SK-N-MC (cell line): ENCODE results near the gene SLC3A2.
"Not testable (repeated sequence)": the region's sequence is repeated elsewhere in the genome, so short reads cannot be mapped to it uniquely, and the experiment has no call there.

ENCODE experiments used
- EZH2 ChIP-seq: fragments of 200-600 bp; sonication (generic); IDR thresholded peaks from one replicate; pipeline ENCODE4 v1.6.1; 2017; ENCODE audit warnings: antibody characterized with exemption
- POLR2AphosphoS5 ChIP-seq: IDR thresholded peaks from 2 replicates; pipeline ENCODE4 v1.6.1; 2012; ENCODE audit warnings: mild to moderate bottlenecking, low read depth, low read length, borderline replicate concordance

- not testable (repeated sequence) for TF ChIP-seq EZH2, POLR2AphosphoS5
Observed at GRCh38 chr11:62861564-62862192, 19.0 kb upstream of the SLC3A2 start.
